GM12875 (cell line): ENCODE measurements around the gene C6orf132.

ENCODE experiments used
- H3K4me3 ChIP-seq: one replicate; pipeline ENCODE4 v1.5.1; 2011; ENCODE audit warnings: low read depth, low read length, control low read depth
- CTCF ChIP-seq: IDR thresholded peaks from 2 replicates; pipeline ENCODE4 v1.5.1; 2011; ENCODE audit warnings: low read depth, mild to moderate bottlenecking, control low read depth, inconsistent platforms, low read length, moderate library complexity, borderline replicate concordance; ENCODE audit not compliant: insufficient read depth

The C6orf132 gene

GRCh38 chr6:42133926-42134325 is 8.5 kb downstream of the C6orf132 start:
- H3K4me3 ChIP-seq, result no peak overlapping the region
- TF ChIP-seq CTCF, result no peak

- TF ChIP-seq CTCF, result no peak
- H3K4me3 ChIP-seq, result no peak overlapping the region
Measured at GRCh38 chr6:42131531-42131930, 10.9 kb downstream of the C6orf132 start.

DNA sequence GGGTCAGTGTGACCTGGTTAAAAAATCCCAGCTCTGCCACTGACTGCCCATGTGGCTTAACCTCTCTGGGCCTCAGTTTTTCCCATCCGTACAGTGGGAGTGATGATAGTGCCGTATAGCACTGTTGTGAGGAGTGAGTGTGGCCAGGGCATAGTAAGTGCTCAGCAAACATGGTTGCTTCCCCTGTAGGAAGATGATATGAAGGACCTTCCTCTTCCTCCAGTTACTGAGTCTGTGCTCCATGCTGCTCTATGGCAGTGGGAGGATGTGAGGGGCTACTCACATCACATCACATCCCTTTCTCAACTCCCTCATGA is 13.1 kb downstream of the C6orf132 start:
- H3K4me3 ChIP-seq, result no peak overlapping the region
- no peak for TF ChIP-seq CTCF

DNA sequence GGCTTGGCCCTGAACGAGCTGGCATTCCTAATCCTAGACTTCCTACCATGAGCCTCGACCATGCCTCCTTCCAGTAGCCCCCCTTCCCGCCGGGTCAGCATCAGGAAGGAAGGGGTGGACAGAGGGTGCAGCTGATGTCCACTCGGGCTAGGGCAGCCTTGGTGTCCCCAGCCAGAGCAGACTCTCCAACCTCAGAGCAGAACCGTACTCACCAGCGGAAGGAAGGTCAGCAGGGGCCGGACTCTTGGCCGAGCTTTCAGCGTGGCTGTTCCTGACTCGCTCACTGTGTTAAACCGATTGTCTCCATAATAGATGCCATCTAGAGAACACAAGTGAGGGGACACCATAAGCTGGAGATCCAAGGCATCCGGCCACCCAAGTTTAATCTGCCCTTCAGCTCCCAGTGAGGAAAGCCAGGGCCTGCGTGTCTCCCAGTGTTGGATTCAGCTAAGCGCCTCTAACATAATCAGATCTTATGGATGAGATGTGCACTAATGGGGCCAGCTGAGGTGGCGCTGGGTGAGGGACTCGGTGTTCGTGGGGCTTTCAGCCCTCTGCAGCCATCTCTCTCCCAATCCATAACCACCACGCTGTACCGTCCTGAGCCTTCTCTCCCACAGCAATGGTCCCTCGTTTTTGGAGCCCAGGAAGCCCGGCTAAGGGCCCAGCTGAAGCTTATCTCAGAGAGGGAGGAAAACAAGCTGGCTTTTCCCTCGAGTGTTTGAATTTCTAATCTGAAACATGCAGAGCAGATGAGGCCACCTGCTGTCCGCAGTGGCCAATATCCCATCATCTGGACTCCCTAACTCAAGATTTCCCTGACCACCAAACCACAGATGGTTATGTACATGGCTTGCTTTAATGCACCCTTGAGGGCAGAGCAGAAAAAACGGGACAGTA is 13.7 kb downstream of the C6orf132 start:
- no peak overlapping the region for H3K4me3 ChIP-seq

DNA sequence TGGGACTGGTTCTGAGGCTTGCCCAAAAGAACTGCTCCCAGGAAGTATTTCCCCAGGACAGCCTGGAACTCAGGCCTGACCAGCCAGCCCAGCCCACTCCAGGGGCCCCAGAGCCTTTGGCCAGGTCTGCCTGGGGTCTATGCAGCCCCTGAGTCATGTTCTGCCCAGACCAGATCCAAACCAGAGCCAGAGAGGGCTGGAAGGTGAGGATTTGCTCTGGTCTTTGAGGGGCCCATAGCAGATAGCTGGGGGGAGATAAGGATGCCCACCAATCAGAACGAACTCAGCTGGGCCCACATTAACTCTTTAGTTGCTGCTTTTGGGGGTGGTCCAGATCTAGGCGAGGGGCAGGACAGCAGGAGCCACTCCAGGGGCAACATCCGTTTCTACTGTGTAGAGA is 16.8 kb downstream of the C6orf132 start:
- H3K4me3 ChIP-seq, result no peak overlapping the region
- no peak for TF ChIP-seq CTCF

More for the DNA sequence above, 13.7 kb downstream of the C6orf132 start:
- no peak for TF ChIP-seq CTCF

DNA sequence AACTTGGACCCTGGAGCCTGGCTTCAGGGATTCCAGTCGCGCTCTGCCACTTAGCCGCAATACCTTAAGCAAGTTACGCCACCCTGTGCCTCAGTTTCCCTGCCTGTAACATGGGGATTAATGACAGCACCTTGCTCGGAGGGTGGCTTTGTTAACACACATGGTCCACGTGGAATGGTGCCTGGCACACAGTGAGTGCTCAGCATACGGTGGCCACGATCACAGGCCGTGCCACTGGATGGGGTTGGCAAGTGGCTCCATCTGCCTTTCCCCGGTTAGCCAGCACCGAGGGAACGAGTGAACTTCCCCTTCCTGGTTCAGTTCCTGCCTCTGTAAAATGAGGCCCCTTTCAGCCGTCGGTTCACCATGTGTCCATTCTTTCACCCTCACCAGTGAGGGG is 17.2 kb downstream of the C6orf132 start:
- no peak for TF ChIP-seq CTCF
- no peak overlapping the region for H3K4me3 ChIP-seq

GRCh38 chr6:42124223-42124836 is 18.1 kb downstream of the C6orf132 start:
- TF ChIP-seq CTCF, result no peak
- H3K4me3 ChIP-seq, result no peak overlapping the region
